HG02798 (cell line): Measurements from ENCODE around the gene OXNAD1.
A peak's percentile ranks its signal among the peaks of the same experiment; 100 is the strongest.

Source experiments
- ATAC-seq: cut with Tn5 transposase; IDR thresholded peaks from one replicate; pipeline ENCODE4 v1.9.1; 2021; ENCODE audit warnings: mild to moderate bottlenecking; ENCODE audit not compliant: unreplicated experiment, poor library complexity

Gene OXNAD1

DNA sequence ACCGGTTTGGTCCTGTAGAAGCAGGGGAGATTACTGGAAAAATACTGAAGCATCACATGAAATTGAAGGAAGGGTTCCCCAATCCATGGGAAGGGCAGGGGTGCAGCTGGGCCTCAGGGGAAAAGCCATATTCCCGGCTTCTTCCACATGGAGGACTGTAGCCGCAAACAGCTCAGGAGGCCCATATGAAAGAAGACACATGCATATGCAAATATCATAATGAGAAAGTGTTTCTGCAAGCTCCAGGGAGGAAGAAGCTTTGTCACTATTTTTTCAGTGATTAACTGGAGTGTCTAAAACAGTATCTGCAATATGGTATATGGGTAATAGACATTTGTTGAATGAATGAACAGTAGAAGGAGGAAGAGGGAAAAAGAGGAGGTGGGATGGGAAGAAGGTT lies 19.4 kb upstream of the OXNAD1 start:
- no peak for ATAC-seq

DNA sequence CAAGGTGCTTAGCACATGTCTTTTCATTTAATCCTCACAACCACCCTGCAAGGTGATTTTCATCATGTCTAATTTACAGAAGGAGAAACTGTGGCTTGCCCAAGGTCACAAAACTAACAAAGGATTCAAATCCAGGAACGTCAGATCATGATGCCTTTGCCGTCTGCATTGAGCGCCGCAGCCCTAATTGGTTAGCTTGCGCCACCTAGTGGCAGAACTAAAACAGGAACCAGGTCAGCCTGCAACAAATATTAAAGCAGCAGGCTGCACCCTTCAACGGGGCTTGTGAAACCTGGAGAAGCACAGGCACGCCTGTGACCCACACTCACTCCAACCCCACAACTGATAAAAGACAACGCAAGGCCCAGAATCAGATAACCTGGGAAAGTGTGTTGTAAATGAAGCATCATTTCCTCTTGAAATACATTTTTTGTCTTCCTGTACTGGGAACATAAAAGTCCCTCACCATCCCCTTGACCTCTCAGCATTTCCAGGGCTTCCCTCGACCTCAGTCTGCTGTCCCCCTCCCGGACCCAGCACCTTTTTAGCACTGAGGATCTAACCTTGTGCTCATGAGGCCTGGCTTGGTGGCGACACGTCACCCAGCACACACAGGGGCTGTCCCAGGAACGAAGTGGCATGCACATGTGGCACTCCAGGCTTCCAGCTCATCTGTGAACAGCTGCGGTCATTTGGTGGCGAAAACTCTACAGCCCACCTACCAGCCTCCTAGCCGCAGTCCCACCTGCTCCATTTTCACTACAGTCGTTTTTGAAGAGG lies 17.5 kb upstream of the OXNAD1 start:
- peak; percentile 79 for ATAC-seq

DNA sequence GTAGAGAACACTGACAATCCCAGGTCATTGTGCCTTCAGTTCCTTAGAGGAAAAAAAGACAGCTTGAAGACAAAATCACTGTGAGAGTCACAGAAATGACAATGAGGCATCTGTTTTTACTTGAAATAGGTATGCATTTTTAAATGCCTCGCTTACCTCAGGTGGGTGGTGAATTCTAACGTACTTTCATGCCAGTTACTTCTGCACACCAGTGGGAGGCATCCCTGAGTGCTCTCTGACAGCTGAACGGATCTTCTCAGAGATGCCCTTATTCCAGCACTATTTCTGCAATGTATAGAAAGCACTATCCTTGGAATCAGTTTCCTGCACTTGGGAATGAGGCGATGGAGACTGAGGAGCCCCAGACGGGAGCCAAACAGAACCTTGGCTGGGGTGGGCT lies 16.5 kb upstream of the OXNAD1 start:
- no peak for ATAC-seq

DNA sequence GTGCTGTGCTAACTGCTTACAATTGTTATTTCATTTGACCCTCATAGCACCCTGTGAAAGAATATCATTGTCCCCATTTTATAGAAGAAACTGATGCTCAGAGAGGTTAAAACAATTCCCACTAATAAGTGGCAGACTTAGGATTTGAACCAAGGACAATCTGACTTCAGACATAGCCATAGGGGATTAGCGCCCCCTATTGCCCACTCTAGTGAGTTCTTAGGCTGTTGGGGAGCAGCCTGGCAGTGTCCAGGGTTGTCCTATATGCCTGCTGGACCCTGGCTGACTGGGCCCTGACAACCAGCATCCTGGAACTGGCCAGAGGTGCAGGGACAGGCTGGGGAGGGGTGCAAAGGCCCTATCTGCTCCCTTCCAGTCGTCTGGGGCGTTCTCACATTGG lies 15.7 kb upstream of the OXNAD1 start:
- ATAC-seq = no peak

DNA sequence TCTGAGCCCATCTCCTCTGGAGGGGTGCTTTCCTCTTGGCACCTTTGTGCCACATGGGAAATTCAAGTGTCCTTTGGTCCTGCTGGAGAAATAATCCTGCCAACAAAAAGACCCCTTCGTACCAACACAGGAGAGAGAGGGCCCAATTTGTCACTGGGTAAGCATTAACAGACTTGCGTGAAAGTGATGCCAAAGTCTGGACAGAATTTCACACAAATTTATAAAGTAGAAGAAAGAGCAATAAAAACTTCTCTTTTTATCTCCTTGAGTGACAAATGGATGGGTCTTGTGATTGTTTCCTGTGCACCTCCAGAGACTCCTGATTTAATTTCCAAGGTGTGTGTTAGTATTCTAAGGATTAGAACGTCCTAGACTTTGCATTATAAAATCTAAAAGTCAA lies 15.1 kb upstream of the OXNAD1 start:
- no peak for ATAC-seq

DNA sequence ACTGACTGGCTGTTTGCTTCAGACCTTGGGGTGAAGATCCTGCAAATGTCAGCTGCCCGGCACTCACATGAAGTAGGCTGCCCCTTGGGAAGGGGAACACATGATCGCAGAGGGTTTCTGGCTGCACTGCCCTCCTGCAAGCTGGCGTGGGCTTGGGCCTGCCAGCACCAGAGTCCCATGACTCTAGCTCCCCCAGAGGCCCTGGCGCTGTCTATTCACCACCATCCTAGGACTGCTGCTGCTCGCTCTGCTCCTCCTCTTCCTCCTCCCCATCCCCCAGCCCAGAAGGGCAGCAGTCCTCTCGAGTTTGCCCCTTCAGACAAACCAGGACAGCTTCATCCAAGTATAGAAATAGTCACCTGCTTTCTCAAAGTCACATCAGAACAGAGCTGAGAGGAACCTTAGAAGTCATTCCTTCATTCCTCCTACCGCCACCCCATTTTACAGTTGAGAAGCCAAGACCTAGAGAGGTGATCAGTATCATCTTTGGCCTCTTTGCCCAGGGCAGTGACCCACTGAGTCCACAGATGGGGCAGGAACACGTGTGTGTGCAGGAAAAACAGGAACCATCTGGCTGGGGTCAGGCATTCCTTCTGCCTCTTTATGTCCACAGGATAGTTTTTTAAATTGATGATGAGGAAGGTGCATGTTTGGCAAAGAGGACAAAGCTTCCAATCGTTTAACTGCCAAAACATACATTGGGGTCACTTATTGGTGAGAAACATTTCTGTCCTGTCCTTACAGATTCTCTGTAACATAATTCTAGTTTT lies 13.5 kb upstream of the OXNAD1 start:
- no peak for ATAC-seq

DNA sequence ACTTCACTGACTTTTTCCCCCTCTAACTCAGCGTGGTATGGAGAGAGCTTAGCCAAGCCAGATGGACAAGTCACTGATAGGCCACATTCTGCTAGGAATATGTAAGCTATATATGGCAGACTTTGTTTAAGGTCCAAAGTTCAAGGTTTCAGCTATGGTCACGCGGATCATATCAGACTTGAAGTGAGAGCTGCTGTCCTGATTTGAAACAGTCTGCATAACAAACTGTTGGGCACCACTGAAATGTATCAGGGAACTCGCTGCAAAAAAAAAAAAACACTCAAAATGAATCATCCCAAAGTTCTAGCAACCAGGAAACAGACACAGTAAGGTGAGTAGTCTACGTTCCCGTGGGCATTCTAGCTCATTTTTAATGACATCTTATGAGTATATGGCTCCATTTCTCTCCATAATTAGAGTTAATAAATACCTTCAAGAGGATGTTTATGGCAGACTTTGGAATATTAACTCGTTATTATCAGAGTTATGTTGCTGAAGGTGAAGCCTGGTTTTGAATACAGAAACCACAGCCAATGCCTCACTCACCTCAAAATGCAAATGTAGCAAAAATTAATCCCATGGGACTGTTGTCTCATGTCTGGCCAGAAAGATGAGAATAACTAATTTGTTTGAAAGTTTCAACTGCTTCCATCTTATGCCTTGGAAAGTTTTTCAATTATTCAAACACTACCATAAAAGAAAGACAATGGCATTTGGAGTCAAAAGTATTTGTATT lies 12.6 kb upstream of the OXNAD1 start:
- peak; percentile 40 for ATAC-seq

DNA sequence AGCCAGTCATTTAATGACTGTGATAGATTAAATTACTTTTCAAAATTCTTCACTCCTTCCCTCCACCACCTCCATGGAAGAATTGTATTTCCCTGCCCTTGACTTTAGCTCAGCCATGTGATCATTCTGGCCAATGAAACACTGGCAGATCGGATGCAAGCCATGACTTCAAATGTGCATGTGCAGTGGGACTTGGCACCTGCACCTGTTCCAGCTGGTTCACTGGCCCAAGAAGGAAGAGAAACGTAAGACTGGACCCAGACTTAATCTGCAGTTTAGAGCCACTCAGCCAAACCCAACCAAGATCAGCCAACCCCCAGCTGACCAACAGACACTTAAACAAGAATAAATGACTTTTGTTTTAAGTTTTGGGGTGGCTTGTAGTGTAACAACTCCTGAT lies 12.0 kb upstream of the OXNAD1 start:
- no peak for ATAC-seq

DNA sequence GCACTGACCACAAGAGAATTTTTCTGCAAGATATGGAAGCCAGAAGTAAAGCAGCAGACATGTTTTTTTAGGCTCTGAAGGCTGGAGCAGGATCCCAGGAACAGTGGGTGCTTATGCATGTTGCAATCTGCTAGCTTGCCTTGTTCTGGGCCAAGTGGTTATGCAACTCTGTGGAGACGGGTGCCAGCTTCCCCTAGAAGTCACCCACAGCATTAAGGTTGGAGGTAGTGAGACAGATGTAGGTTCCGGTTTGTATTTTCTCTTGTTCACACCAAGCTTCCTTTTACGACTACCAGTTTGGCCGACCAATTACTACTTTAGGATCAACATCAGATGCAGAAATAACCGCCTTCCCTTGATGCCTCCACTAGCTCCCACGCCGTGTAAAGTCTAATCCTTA lies 11.4 kb upstream of the OXNAD1 start:
- ATAC-seq = no peak

DNA sequence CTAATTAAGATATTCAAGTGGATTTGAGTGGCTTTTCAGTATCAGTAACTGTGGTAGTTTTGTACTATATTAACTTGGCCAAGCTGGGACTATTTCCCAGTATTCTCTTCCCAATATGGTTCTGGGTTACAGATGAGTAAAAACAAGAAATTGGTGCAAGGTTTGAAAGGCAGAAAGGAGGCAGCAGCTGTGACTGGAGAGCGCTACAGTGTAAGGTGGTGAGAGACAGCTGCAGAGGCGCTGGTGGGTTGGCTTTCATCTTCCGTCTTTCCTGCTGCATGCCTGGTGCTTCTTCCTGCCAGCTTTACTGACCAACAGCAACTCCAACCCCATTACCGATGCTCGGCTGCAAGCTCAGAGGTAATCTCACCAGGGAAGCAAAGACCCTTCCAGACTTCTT lies 10.1 kb upstream of the OXNAD1 start:
- no peak for ATAC-seq

GRCh38 chr3:16255326-16255725 lies 9.7 kb upstream of the OXNAD1 start:
- no peak for ATAC-seq

GRCh38 chr3:16255726-16256125 lies 9.3 kb upstream of the OXNAD1 start:
- no peak for ATAC-seq

GRCh38 chr3:16257309-16257708 lies 7.7 kb upstream of the OXNAD1 start:
- ATAC-seq = no peak

- ATAC-seq = no peak
Observed at GRCh38 chr3:16258177-16258576, 6.8 kb upstream of the OXNAD1 start.

GRCh38 chr3:16258866-16259265 lies 6.1 kb upstream of the OXNAD1 start:
- no peak for ATAC-seq

GRCh38 chr3:16260046-16260445 lies 5.0 kb upstream of the OXNAD1 start:
- ATAC-seq = no peak

- ATAC-seq = no peak
Observed at GRCh38 chr3:16262174-16262573, 2.8 kb upstream of the OXNAD1 start.

DNA sequence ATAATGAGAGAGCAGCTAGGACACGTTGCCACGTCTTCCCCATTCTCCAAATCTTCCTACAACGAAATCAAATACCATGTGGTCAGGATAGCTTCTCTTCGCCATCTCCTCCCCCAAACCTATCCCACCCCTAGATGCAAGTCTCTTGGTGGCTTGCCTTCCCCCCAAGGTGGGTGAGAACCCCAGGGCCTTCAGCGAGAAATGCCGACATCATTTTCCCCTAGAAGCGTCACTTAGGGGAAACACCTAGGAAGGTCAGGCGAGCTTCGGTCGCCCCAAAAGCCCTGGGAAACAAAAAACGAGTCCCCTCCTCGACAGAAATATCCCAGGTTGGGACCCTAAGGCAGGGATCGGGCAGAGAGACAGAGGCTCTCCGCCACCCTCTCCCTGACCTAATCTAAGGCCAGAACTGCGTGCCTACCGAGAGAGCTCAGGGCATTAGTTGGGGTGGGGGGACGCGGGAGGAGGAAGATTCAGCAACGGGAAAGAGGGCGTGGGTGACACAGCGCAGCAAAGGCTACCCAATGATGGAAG lies 771 bp upstream of the OXNAD1 start:
- peak; percentile 0 for ATAC-seq

DNA sequence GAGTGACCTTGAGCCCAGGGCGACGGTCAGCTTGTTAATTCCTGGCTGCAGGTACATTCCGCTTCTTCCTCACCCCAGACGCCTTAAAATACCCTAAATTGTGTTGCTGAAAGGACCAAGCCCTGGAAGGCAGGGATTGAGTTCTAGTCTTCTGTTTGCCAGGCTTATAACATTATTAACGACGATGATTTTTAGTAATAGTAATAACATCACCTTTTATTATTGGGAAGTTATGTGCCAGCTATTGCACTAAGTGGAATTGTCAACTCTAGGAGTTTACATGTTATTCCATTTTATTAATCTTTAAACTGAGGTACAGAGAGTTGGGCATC lies 409 bp downstream of the OXNAD1 start:
- no peak for ATAC-seq

DNA sequence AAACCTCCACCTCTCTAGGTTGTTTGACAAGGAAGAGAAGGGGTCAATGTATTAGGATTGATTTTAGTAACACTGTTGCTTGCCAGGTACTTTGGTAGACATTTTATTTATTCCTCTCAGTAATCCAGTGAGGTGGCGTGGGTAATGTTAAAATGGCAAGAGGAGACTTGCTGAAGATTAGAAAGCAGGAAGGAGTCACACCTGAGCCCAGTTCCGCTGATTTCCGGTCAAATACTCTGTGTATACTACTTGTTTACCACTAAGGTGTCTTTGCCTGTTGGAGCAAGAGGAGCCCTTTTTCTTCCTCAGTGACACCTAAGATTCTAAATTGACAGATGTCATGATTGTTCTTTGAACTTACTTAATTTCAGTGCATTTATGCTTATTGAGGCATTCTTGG lies 1.7 kb downstream of the OXNAD1 start:
- ATAC-seq = no peak

- no peak for ATAC-seq
Observed at GRCh38 chr3:16270855-16271254, 5.8 kb downstream of the OXNAD1 start.
